Measurements from ENCODE around the gene IFT20. TPM values are rescaled to one million over a fixed set of nuclear protein-coding genes. Genes with fewer than 3 reads are reported as not detected.
"Not testable (repeated sequence)": the region's sequence is repeated elsewhere in the genome, so short reads cannot be mapped to it uniquely, and the experiment has no call there.

IFT20 gene
- total RNA-seq, 1 experiment from 2014 or later: 13.7 TPM

DNA sequence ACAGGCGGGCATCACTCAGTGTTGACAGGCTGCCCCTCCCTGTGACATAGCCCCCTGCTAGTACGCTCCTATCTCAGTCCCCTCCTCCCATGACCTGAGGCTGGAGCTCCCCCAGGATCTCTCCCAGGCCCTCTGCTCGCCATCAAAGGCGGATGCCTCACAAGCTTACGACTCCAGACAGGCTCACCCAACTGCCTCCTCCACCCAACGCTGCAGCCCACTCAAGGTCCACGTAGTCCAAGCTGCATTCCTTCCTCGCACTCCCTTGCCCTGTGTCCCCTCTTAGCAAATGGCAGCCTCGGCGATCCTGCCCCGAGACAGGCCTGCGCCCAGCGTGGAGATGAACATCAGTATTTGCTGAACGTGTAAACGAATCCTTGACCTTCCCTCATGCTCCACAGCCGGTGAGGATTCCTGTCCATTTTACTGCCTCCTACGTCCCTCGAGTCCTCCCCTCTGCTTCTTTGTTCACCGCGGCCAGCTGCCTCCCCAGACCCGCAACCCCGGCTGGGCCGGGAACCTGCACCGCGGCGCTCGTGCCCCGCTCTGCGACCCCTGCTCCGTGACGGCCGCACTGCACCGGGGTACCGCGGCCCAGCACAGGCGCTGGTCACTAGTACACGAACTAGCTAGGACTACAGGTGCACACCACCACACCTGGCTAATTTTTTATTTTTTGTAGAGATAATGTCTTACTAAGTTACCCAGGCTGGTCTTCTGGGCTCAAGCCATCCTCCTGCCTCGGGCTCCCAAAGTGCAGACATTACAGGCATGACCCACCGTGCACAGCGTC is 17.1 kb downstream of the IFT20 start:
- Histone ChIP-seq H3K27me3 (ENCODE audit: control insufficient read depth, insufficient read depth, low read length) (peaks cover 3% of the 10 kb centered on the region), H3K4me3 (ENCODE audit: insufficient read depth, low read depth, low read length) (peak overlapping the region; percentile 92), H3K36me3 (replicated peaks; ENCODE audit: control insufficient read depth, insufficient read depth, low read length) (peaks cover 2% of the 10 kb centered on the region; the same call in 1 of the 2 replicates)
- peak; percentile 74 for DNase-seq

DNA sequence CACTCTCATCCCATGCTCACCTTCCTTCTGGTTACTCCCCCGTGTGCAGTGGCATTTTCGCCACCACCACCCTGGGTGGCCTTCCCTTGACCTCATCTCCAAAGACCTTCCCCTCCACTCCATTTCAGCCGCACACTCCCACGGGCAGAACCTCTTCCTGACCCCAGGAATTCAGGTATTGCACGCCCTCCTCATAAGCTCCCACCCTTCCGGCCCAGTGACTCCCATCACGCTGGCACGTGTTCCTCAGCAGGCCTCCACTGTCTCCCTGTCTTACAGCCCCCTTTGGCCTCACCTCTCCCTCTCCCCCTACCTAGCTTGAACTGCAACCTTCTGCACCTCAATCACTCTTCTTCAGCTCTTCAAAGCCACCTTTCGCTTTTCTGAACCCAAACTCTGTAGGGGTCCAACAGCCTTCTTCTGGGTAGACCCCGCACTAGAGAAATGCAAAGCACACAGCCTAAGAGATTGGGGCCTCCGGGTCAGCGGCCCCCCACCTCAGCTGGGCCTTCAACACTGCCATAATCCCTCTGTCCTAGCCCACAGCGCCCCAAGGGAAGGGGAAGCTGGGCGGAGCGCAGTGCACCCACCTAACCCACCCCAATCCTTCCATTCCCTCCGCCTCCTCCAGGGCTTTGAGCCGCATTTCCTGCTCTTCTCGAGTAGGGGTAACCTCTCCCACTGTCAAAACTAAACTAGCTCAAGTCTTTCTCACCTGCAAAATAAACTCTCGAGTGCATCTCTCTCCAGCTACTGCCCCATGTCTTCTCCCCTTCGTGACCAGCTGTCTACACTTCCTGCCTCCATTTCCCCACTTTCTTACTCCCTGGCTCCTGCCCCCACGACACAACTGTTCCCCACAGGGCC is 17.9 kb downstream of the IFT20 start:
- peak; percentile 65 for DNase-seq
- Histone ChIP-seq H3K4me3 (ENCODE audit: insufficient read depth, low read depth, low read length) (no peak overlapping the region), H3K36me3 (replicated peaks; ENCODE audit: control insufficient read depth, insufficient read depth, low read length) (peaks cover 2% of the 10 kb centered on the region; the same call in 1 of the 2 replicates), H3K27me3 (ENCODE audit: control insufficient read depth, insufficient read depth, low read length) (peaks cover 3% of the 10 kb centered on the region)

DNA sequence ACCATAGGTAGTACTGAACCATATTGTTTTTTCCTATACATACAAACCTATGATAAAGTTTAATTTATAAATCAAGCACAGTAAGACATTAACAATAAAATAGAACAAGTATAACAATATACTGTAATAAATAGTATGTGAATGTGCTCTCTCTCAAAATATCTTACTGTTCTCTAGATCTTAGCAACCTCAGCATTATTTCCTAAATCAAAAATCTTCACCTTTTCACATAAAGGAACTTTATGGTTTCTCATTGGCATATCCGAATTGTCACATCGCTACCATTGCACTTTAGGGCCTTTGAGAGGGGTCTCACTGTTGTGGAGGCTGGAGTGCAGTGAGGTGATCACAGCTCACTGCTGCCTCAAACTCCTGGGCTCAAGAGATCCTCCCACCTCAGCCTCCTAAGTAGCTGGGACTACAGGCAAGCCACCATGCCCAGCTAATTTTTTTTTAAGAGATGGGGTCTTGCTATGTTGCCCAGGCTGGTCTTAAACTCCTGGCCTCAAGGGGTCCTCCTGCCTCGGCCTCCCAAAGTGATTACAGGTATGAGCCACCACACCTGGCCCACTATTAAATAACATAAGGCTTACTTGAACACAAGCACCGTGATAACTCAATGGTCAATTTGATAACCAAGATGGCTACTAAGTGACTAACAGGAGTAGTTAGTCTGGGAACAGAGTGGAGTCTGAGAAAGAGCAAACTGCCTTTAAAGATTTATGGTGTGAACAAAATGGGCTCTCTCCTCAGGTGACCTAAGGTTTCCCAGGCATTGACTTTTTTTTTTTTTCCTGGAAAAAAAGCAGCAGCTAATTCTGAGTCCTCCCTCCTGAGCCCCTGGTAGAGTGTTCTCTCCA is 19.2 kb downstream of the IFT20 start:
- Histone ChIP-seq H3K27me3 (ENCODE audit: control insufficient read depth, insufficient read depth, low read length) (peaks cover 3% of the 10 kb centered on the region), H3K4me3 (ENCODE audit: insufficient read depth, low read depth, low read length) (no peak overlapping the region), H3K36me3 (replicated peaks; ENCODE audit: control insufficient read depth, insufficient read depth, low read length) (peaks cover 2% of the 10 kb centered on the region; the same call in 1 of the 2 replicates)
- no peak for DNase-seq

DNA sequence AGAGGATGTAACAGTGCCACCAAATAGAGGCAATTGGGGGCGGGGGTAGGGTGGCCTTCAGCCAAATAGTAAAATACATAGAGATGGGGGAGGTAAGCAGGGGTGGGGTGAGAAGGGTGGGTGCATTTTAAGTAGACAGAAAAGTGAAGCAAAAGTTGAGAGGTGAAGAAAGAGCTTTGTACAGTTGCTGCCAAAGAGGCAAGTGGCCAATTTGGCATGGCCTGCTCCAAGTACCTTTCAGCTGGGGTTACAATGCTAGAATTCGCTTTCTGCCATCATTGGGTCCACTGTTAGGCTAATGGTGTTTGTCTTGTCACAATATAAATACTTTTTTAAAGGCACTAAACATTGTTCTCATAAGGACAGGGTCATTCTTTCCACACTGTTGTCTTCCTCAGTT is 21.4 kb downstream of the IFT20 start:
- no peak for DNase-seq
- H3K36me3 ChIP-seq (replicated peaks; ENCODE audit: control insufficient read depth, insufficient read depth, low read length): no peaks in the 10 kb centered on the region
- H3K4me3 ChIP-seq (ENCODE audit: insufficient read depth, low read depth, low read length): no peak overlapping the region
- H3K27me3 ChIP-seq (ENCODE audit: control insufficient read depth, insufficient read depth, low read length): peaks cover 3% of the 10 kb centered on the region

DNA sequence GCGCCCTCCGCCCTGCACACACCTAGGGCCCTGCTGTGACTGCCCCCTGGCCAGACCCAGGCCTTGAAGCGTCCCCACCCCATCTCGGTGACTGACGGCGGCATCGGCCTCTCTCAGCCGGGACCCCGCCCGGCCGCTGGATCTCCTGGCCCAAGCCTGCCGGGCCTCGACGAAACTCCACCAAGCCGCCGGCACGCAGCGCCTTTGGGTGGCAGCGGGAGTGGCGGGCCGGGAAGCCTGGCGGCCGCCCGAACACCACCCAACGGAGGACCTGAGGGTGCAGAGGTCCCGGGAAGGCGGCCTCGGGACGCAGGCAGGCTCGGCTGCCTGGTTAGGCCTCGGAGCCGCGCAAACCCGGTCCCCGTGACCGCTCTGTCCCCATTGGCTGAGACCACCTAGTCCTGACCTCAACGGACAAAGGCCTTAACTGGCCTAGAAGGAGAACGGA is 28.3 kb downstream of the IFT20 start:
- DNase-seq: peak; percentile 51
- H3K4me3 ChIP-seq (ENCODE audit: insufficient read depth, low read depth, low read length): no peak overlapping the region; the same call in 1 of the 2 replicates
- H3K27me3 ChIP-seq (ENCODE audit: control insufficient read depth, insufficient read depth, low read length): no peaks in the 10 kb centered on the region; the same call in 1 of the 2 replicates
- H3K36me3 ChIP-seq (replicated peaks; ENCODE audit: control insufficient read depth, insufficient read depth, low read length): no peaks in the 10 kb centered on the region

DNA sequence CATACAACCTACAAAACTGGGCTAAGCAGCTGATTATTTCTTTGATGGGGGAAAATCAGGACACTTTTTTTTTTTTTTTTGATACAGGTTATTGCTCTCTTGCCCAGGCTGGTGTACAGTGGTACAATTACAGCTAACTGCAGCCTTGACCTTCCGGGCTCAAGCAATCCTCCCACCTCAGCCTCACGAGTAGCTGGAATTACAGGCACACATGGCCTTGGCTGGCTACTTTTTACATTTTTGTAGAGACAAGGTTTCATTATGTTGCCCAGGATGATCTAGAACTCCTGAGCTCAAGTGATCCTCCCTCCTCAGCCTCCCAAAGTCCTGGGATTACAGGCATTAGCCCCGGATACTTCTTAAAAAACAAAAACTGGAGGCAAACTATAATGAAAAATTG is 36.8 kb downstream of the IFT20 start:
- Histone ChIP-seq H3K27me3 (ENCODE audit: control insufficient read depth, insufficient read depth, low read length) (no peaks in the 10 kb centered on the region), H3K36me3 (replicated peaks; ENCODE audit: control insufficient read depth, insufficient read depth, low read length) (no peaks in the 10 kb centered on the region), H3K4me3 (ENCODE audit: insufficient read depth, low read depth, low read length) (no peak overlapping the region)
- no peak for DNase-seq

DNA sequence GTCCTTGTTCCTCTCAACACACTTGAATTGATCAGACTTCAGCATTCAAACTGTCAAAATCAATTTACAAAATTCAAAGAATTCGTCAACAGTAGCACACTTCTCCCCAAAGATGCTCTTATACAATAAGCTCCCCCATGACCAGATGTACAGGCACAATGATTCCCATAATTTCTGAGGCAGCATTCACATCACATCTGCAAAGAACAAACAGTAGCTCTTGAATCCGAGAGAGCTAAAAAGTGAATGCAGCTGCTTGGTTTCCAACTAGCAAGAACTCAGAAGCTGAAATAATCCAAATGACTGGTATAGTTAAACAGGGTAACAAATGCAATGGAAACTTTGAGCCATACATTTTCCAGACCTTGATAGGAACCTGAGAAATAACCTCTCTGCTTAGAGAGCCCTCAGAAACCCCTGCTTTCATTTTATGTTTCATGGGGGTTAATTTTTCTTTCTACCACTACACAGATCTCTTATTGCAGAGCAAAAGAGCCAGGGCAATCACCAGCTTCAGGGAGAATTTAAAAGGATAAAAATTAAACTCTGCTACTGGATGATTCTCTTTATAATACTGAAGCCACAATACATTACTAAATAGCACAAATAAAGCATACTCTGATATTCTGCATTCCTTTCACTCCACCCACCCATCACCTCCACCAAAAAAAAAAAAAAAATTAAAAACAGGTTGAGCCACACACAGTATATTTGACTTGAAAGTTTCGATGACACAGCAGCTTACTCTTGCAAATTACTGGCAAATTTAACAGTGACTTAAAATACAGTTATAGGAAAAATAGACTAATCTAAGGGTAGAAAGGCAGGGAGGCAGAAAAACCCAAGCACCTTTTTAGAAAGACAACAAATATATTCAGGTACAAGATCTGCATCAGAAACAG is 39.3 kb downstream of the IFT20 start:
- Histone ChIP-seq H3K4me3 (ENCODE audit: insufficient read depth, low read depth, low read length) (no peak overlapping the region), H3K27me3 (ENCODE audit: control insufficient read depth, insufficient read depth, low read length) (no peaks in the 10 kb centered on the region)
- DNase-seq: no peak

DNA sequence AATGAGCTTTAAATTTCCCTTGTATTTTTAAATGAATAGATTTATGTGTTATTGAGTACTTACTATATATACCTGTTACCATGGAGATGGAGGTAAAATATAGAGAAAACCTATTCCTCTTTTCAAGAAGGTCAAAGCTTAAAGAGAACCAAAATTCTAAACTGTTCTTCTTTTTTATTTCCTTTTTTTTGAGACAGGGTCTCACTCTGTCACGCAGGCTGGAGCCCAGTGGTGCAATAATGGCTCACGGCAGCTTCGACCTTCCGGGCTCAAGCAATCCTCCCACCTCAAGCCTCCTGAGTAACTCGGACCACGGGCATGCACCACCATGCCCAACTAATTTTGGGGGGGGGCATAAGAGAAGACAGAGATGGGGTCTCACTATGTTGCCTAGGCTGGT is 41.3 kb downstream of the IFT20 start:
- no peak for DNase-seq
- no peaks in the 10 kb centered on the region for H3K36me3 ChIP-seq (replicated peaks; ENCODE audit: control insufficient read depth, insufficient read depth, low read length)
- H3K4me3 ChIP-seq (ENCODE audit: insufficient read depth, low read depth, low read length): no peak overlapping the region
- no peaks in the 10 kb centered on the region for H3K27me3 ChIP-seq (ENCODE audit: control insufficient read depth, insufficient read depth, low read length)

More for the DNA sequence above, 39.3 kb downstream of the IFT20 start:
- no peaks in the 10 kb centered on the region for H3K36me3 ChIP-seq (replicated peaks; ENCODE audit: control insufficient read depth, insufficient read depth, low read length)

DNA sequence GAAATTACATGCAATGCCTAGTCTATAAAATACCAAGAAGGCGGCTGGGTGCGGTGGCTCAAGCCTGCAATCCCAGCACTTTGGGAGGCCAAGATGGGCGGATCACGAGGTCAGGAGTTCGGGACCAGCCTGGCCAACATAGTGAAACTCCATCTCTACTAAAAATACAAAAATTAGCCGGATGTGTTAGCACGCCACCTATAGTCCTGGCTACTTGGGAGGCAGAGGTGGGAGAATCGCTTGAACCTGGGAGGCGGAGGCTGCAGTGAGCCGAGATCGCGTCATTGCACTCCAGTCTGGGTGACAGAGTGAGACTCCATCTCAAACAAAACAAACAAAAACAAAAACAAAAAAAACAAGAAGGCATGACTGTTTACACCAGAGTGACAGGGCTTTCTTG is 42.4 kb downstream of the IFT20 start:
- H3K27me3 ChIP-seq (ENCODE audit: control insufficient read depth, insufficient read depth, low read length); H3K4me3 ChIP-seq (ENCODE audit: insufficient read depth, low read depth, low read length); DNase-seq; H3K36me3 ChIP-seq (replicated peaks; ENCODE audit: control insufficient read depth, insufficient read depth, low read length): not testable (repeated sequence)

DNA sequence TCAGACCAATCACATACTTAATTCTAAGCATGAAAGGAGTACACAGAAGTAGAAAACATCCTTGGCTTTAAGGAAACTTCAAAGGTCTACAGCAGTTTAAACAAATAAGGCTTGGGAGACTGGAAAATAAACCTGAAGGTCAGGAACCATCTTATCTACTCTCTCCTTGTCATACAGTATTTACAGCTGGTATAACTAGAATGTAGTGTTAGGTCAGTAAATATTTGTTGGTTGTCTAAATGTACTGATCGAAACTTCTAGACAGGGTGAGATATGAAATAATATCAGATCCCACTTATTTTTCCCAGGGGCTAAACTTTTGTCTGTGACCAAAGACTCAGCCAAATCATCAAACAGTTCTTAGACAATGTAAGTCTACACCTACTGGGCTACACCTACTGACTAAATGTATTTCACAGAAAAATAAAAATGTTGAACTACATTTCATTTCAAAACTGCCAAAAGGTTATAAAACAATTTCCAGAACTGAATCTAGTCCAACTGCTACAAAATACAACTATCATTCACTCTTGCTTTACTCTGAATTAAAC is 43.4 kb downstream of the IFT20 start:
- no peaks in the 10 kb centered on the region for H3K36me3 ChIP-seq (replicated peaks; ENCODE audit: control insufficient read depth, insufficient read depth, low read length)
- no peak overlapping the region for H3K4me3 ChIP-seq (ENCODE audit: insufficient read depth, low read depth, low read length)
- no peak for DNase-seq
- no peaks in the 10 kb centered on the region for H3K27me3 ChIP-seq (ENCODE audit: control insufficient read depth, insufficient read depth, low read length)

DNA sequence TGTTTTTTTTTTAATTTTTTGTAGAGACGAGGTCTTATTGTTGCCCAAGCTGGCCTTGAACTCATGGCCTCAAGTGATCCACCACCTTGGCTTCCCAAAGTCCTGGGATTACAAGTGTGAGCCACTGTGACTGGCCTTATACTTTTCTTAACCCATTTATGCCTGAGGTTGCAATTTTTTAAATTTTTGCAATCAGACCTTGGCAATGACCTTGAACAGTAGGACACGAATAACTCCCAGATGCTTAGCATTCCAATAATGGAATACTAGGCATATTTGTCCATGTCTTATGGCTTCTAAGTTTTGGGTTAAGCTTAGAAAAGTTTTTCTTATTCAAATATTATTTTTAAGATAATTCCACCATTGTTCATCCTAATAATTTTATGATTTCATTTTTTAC is 44.6 kb downstream of the IFT20 start:
- H3K4me3 ChIP-seq (ENCODE audit: insufficient read depth, low read depth, low read length): no peak overlapping the region
- H3K27me3 ChIP-seq (ENCODE audit: control insufficient read depth, insufficient read depth, low read length): no peaks in the 10 kb centered on the region
- H3K36me3 ChIP-seq (replicated peaks; ENCODE audit: control insufficient read depth, insufficient read depth, low read length): no peaks in the 10 kb centered on the region
- no peak for DNase-seq

DNA sequence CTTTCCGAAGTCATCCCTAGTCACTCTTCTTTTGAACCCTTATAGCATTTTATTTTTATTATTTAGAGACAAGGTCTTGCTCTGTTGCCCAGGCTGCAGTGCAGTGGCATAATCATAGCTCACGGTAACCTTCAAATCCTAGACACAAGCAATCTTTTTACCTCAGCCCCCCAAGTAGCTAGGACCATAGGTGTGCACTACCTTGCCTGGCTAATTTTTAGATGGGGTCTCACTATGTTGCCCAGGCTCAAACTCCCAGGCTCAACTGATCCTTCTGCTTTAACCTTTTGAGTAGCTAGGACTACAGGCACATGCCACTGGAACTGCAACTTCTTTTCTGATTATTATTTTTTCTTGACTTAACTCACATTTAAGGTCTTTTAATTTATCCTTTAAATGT is 49.3 kb downstream of the IFT20 start:
- no peak for DNase-seq
- no peak overlapping the region for H3K4me3 ChIP-seq (ENCODE audit: insufficient read depth, low read depth, low read length)
- H3K27me3 ChIP-seq (ENCODE audit: control insufficient read depth, insufficient read depth, low read length): no peaks in the 10 kb centered on the region
- H3K36me3 ChIP-seq (replicated peaks; ENCODE audit: control insufficient read depth, insufficient read depth, low read length): no peaks in the 10 kb centered on the region

DNA sequence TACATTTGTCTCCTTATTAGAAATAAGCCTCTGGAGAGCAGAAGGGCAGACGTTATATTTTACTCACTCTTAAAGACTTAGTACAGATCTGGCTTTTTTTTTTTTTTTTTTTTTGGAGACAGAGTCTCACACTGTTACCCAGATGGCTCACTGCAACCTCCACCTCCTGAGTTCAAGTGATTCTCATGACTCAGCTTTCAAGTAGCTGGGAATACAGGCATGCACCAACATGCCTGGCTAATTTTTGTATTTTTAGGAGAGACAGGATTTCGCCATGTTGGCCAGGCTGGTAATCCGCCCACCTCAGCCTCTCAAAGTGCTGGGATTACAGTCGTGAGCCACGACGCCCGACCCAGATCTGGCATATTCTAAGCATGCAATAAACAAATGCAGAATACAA is 52.7 kb downstream of the IFT20 start:
- no peak for DNase-seq
- no peaks in the 10 kb centered on the region for H3K27me3 ChIP-seq (ENCODE audit: control insufficient read depth, insufficient read depth, low read length)
- no peak overlapping the region for H3K4me3 ChIP-seq (ENCODE audit: insufficient read depth, low read depth, low read length)
- no peaks in the 10 kb centered on the region for H3K36me3 ChIP-seq (replicated peaks; ENCODE audit: control insufficient read depth, insufficient read depth, low read length)
